Stimulated activated CD4-positive, alpha-beta T cell treated with anti-CD3 and anti-CD28 coated beads, Interleukin-1b, Interleukin-23, amount 100 ng/mL, for 4 hours (primary cell): ENCODE measurements around the gene PGK2.
"Not testable (repeated sequence)": the region's sequence is repeated elsewhere in the genome, so short reads cannot be mapped to it uniquely, and the experiment has no call there.

Experiments used
- DNase-seq, 2 donors: peaks; one replicate each; pipeline ENCODE4 v3.0.0-alpha.2; 2020; ENCODE audit warnings: low read depth in 2 of 2

The PGK2 gene

DNA sequence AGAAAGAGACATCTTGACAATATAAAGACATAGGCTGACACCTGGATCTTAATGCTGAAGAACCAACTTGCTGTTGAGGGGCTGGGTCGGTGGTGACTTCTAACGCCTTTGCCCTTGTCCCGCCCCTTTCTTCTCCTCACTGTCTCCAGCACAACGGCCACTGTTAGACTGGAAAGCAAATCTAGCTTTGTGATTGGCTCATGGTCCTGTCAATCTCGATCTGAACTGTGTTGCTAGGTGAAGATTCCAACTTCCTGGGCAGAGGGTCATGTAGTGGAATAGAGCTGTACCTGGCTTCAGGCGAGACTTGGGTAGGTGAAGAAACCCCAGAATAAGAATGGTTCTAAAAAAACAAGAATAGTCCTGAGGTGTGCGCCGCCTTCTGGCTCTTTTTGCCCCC, at the start of gene PGK2:
Gene PGK2 (minus strand): TSS at position 110 of the 400 bp plus-strand sequence. CDS start 98 bp downstream, at position 12.
- no peak for DNase-seq

DNA sequence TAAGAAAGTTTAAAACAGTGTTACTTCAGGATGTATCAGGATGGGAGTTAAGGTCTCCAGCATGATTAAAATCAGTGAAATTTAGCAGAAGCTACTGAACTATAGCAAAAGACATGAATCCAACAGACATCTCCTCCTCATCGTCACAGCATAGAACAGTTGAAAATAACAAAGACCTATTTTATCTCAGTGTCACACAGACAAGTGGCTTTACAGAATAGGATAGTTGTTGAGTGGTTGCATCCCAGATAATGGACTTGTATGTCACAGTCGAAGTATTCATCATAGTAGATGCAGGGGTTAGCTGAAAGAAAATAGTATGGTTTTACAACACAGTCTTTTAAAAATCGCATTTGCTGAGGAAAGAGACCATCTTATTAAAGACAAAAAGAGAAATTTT, 48.1 kb upstream of the PGK2 start:
- DNase-seq: no peak

DNA sequence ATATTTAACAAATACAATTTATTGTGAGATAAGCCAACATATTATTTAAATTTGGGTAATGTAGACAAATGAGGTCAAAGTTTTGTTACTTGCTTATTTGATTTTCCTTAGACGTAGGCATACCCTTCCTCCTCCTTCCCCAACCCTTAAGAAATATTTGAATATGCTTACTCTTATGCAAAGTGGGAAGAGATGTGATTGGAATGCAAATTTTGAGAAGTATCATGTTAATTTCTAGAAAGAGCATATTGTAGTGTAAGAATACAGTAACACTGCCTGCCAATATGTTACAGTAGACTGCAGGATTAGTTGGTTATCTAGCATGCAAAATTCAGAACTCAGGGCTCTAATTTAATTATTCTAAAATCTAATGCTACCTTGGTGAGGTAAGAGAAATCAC, 46.3 kb upstream of the PGK2 start:
- no peak for DNase-seq

DNA sequence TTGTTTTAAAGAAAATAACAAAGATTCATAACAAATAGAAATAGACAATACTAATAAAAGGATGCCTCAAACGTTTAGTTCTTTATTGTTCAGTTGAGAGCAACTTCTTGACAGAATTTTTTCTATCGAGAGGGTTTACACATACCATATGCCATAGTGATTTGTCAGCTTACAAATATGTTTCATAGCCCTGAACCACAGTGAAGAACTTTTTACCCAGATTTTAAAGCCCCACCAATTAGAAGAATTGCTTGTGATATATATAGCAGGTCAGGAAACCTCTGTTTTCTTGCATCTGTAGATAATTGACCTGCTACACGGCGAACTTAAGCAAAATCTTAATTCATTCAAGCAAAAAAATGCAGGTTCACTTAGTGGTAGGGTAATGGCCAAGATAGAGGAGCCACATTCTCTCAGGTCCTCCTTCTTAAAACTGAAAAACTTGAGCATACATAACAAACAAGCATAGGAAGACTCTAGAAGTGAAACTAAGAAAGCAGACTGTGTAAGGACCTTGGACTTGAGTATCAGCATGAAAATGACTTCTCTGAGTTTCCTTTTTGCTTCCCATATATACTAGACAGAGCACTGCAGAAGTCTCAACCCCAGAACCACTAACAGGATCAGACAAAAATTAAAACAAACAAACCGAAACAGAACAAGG, 39.8 kb upstream of the PGK2 start:
- no peak for DNase-seq

DNA sequence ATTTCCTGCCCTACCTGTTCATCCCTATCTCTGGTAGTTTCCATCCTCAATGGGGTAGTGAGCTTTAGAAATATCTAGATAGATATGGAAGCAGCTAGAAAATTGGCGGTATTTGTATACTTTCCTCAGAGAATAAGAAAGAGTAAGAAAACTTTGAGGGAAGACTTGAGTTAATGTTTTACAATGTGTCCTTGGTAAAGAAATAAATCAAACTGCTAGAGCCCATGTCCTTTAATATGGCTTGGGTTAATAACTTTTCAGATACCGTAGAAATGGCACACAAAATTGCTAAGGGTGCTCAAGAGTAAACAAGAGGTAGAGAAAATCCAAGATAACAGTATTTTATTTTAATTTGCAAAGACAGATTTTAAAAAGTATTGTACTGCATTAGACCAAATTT, 28.1 kb upstream of the PGK2 start:
- no peak for DNase-seq

DNA sequence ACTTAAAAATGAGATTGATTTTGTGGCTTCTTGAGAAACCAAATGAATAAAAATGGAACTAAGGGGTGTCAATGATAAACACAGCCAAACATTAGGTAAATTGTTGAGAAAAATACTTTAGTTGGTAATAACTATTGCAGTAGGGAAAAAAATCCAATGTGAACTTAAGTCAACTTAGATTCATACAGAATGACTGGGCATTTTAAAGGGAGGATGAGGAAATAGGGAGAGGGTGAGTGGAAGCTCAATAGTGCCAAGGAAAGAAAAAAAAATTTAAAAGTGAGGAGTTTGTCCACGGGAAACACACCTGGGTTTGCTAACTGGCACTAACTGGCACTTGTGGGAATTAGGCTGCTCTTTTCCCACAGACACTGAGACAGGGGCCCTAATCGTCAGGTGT, 26.2 kb upstream of the PGK2 start:
- no peak for DNase-seq

DNA sequence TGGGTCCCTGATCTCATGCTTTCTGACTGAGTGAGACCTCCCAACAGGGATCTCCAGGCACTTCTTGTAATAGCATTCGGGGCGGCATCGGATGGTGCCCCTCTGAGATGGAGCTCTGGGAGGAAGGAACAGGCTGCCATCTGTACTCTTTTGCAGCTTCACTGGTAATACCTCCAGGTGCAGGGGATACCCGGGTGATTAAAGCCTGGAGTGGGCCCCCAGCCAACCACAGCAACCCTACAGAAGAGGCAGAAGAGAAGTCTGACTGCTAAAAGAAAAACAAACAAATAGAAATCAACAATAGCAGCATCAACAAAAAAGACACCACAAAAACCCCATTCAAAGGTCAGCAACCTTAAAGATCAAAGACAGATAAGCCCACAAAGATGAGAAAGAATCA, 19.1 kb upstream of the PGK2 start:
- DNase-seq: no peak

DNA sequence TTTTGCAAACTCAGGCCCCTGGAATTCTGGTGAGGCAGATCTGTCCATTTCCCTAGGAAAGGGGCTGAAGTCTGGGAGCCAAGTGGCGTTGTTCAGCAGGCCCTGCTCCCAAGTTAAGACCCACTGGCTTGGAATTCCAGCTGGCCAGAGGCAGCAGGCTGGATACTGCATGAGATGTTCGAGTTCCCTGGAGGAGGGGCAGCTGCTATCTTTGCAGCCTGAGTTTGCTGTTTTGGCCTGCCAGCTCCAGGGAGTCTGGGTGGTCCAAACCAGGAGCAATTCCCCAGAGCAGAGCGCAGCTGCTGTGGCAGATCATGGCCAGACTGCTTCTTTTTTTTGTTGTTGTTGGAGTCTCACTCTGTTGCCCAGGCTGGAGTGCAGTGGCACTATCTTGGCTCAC, 18.2 kb upstream of the PGK2 start:
- no peak for DNase-seq

DNA sequence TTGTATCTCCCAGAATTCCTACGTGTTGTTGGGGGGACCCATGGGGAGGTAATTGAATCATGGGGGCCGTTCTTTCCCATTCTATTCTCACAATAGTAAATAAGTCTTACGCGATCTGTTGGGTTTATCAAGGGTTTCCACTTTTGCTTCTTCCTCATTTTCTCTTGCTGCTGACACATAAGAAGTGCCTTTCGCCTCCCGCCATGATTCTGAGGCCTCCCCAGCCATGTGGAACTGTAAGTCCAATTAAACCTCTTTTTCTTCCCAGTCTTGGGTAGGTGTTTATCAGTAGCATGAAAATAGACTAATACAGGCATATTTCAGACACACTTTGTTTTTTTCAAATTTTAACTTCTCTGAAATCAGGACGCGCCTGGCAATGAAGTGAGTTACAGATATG, 14.4 kb upstream of the PGK2 start:
- DNase-seq: no peak

DNA sequence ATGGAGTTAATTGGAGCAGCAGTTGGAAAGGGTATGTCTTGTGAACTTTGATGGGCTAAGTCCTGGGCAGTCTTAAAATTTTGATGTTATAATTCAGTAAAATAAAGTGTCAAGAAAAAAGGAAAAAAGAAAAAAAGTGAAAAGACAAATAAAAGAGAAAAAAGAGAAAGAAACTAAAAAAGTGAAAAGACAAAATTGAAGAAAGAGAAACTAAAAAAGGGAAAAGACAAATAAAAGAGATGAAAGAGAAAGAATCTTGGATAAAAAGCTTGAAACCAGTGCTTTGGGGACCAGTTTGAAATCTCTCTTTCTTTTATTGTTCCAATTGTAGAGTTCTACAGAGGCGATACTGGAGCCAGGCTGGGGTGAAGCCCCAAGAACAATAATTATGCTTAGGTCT, 12.0 kb upstream of the PGK2 start:
- no peak for DNase-seq

DNA sequence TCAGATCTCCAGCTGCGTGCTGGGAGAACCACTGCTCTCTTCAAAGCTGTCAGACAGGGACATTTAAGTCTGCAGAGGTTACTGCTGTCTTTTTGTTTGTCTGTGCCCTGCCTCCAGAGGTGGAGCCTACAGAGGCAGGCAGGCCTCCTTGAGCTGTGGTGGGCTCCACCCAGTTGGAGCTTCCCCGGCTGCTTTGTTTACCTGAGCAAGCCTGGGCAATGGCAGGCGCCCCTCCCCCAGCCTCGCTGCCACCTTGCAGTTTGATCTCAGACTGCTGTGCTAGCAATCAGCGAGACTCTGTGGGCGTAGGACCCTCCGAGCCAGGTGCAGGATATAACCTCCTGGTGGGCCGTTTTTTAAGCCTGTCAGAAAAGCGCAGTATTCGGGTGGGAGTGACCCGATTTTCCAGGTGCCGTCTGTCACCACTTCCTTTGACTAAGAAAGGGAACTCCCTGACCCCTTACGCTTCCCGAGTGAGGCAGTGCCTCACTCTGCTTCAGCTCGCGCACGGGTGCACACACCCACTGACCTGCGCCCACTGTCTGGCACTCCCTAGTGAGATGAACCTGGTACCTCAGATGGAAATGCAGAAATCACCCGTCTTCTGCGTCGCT, 9.9 kb upstream of the PGK2 start:
- not testable (repeated sequence) for DNase-seq

DNA sequence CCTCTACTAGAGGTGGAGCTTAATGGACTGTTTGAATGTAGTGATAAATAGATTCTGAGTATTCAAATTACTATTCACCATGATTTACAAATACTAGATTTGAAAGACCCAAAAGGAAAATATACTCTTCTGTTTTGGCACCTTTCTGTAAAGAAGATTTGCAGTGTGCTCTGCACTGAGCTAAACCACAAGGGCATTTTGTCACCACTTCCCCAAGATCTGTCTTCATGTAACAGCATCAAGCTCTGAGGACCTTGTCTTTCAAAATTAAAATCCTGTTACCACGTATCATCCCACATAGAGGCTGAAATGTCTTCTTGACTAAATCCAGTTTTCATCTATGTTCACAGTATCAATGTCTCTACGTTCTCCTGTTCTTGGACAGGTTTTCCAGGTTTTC, 3.3 kb upstream of the PGK2 start:
- DNase-seq: no peak

DNA sequence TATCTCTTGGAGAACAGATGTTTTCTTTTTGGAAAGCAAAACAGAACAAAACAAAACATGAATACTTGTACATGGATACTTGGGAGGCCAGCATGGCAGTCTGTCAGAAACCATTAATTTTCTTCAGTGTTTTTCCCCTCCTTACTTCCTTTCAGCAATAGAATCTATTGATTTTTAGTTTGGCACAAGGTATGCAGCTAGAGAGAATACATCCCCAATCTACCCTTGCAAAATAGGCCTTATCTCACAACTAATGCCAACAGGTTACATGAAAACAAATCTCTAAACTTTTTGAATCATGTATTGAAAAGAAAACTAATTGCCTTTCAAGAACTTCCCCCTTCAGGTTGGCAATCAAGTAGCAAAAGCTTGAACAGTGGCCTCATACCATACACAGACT, 2.8 kb downstream of the PGK2 start:
- DNase-seq: no peak

DNA sequence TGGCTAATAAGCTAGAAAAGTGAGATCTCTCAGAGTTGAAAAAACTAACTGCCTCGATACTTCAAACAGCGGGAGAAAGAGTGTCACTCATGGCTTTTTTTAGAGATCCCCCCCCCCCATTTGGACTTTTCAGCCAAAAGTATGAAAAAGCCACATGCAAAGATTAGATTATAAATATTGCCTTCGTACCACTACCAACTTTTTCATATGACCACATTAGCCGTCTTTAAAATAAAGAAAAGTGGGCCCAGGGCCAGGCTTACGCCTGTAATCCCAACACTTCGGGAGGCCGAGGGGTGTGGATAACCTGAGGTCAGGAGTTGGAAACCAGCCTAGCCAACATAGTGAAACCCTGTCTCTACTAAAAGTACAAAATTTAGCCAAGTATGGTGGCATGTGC, 4.4 kb downstream of the PGK2 start:
- no peak for DNase-seq

DNA sequence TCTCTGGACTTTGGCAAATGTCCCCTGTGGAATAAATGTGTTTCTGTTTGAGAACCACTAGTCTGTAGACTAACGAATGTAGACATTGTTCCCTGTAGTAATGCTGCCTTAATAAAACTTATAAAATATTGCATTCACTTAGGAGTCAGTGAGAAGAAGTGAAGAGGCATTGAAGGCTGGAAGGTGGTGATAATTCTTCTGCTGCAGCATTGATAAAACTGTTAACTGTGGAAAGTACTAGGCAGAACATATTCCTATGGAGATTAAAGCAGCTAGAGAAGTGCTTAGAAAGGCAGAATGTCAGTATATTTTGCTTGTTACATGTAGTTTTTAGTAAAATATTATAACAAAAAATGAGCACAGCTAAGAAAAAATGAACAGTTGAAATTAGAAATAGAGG, 4.8 kb downstream of the PGK2 start:
- DNase-seq: no peak

DNA sequence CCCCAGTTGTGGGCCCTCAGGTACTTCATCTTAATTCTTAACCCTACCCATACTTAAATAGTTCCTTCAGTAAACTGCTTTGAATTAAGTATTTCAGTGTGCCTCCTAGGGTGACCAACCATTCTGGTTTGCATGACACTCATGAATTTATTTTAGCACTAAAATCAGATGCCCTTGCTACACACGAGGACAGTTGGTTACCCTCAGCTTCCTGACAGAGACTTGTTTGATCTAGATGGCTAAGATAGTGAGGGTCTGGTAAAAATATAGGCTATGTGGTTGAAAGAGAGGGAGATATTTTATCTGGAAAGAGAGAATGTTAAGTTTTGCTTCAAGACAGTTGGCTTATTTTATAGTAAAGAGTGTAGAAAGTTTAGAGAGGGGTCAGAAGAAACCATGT, 10.6 kb downstream of the PGK2 start:
- DNase-seq: no peak

DNA sequence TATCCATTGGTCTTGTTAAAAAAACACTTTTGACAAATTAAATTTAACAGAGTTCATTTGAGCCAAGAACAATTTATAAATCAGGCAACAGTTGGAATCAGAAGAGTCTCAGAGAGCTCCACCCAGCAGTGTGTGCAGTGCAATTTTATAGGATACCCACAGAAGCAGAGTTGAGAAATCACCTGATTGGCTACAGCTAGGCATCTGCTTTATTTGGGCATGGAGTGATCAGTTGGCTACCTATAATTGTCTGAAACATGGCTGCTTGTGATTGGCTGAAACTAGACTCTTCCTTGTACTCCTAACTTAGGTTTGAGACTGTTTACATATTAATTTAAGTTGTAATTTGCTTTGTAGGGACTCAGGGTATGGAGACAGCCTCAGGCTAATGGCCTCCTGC, 12.0 kb downstream of the PGK2 start:
- no peak for DNase-seq

DNA sequence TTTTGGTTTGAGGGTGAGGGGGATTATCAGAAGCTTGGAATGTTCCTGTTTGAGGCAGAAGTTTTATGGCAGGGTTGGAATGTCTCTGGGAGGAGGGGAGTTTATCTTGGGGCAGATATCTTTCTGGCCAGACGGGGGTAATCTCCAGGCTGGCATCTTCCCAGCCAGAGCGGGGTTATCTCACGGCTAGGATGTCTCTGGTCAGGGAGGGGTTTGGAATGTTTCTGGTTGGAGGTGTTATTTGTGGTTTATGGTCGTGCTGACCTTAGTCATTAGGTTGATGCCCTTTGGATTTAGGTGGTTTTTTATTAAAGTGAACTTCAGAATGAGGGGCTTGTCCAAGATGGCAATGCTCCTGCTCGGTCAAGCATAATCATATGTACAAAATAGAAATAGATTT, 14.8 kb downstream of the PGK2 start:
- no peak for DNase-seq

DNA sequence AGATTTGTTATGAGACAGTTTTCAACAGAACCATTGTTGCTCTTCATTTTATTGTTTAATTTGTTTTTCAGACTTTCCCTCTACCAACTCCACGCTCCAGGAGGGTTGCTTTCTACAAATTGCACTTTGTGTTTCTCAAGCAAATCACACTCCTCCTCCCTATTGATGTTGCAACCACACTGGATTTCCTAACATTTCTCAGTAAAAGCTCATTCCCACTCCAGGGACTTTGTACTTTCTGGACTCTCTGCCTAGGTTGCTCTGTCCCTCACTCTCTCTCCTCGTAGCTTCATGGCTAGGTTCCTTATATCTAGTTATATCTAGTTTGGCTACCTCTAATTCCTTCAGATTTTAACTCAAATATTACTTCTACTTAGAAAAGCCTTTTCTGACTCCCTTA, 20.3 kb downstream of the PGK2 start:
- DNase-seq: no peak

DNA sequence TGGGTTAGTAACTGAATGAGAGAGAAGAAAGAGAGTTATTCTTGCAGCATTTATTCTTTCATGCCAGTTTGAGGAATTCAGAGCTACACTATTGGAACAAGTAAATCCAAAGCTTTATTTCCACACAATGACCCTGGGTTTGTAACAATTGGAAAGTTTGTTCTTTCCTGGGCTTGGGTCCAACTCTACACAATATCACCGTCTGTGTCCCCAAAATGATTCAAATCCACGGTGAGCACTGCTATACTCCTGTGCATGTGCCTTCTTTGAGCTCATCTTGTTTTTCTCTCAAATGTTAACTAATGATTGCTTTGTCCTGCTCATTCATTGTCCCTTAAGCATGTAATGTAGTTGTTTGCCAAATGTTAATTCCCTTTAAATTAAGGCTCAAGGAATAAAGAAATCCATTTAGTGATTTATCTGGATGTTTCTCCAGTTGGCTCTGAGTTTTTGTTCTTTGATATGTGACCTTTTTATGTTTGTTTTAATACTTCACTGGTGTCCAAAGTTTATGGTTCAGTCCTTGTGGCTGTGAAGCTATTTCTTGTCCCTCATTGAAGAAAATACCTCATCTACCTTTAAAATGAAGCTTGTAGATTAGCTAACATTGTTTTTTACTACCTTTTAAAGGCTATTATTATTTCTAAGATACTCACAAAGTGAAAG, 22.4 kb downstream of the PGK2 start:
- DNase-seq: no peak

DNA sequence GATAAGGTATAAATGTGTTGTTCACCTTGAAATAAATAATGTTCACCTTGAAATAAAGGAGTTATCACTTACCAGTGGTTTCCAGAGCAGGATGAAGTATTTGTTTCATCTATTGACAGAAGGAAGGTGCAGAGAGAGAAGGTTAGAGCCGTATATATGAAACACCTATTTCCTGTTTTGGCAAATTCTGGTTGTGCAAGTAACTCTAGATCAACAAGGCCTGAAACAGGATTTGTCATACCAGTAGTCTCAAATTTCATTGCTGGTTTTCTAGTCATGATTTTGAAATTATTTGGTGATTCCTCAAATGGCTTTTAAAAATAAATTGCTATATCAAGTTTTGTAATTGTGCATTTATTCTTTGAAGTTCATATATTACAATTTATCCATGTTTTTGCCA, 42.8 kb downstream of the PGK2 start, which contains the start of gene CRISP3:
Gene CRISP3 (minus strand): TSS at position 130 of the 400 bp plus-strand sequence. CDS start 21 bp downstream, at position 109.
- DNase-seq: no peak

DNA sequence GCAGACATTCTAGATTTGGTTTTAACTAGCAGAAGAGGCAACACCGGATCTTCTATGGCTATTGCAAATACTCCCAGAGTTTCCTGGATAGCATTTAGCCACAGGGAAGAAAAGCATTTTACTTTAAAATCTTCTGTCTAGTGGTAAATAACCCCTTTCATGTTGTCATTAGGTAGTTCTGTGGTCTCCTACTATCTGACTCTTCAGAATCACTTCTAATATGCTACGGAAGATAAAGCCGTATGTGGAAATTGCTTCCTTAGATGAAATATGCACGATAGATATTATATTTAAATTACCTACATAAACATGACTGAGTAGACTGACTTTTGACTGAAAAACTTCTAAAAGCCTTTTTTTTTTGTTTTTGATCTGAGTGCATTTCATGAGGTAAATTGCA, 43.7 kb downstream of the PGK2 start:
- DNase-seq: no peak

DNA sequence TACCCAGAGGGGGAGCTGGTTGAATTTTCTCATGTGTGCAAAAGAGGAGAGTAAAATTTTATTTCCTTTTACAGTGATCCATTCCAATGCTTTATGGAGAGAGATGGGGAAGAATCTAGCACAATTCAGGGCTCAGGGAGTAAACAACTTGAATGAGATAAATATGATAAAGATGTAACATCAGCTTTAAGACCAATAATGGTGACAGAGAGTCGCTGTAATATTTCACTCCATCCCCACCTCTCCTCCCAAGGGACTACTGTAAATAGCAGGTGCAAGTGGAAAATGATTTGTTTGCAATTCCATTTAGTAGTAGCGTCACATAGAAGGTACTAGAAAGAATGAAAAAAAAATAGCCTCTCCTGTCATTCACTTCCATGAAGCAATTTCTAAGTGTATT, 47.7 kb downstream of the PGK2 start:
- no peak for DNase-seq
